ENCODE measurements around the gene SLC25A25. TPM values are rescaled to one million over a fixed set of nuclear protein-coding genes. Genes with fewer than 3 reads are reported as not detected.
A peak's percentile ranks its signal among the peaks of the same experiment; 100 is the strongest.

The SLC25A25 gene
- total RNA-seq, 2 donors from 2014 or later: 30.1 to 33.9 TPM

DNA sequence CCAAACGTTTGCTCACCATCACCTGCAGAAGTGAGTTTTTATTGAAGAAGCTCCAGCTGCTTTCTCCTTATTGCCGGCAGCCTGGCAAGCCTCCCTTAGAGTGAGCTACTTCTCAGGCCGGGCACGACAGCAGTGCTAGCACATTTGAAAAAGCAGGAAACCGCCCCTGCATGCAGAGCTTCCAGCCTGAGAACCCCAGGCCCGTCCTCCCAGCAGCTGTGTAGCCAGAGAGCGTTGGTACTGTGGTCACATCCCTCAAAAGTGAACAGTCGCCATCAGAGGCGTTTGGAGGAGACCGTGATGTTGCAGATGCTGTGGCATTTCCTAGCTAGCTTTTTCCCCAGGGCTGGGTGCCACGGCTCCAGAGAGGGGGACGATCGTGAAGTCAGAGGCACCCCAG, 23.5 kb downstream of the SLC25A25 start:
- H3K9me3 ChIP-seq: no peaks in the 10 kb centered on the region
- no peak for DNase-seq (ENCODE audit: low spot score)
- H3K4me1 ChIP-seq (ENCODE audit: control insufficient read depth in 1 of 2, low read depth in 2 of 2): peaks cover 27 to 50% of the 10 kb centered on the region in 2 donors
- TF ChIP-seq, protein P1, sequence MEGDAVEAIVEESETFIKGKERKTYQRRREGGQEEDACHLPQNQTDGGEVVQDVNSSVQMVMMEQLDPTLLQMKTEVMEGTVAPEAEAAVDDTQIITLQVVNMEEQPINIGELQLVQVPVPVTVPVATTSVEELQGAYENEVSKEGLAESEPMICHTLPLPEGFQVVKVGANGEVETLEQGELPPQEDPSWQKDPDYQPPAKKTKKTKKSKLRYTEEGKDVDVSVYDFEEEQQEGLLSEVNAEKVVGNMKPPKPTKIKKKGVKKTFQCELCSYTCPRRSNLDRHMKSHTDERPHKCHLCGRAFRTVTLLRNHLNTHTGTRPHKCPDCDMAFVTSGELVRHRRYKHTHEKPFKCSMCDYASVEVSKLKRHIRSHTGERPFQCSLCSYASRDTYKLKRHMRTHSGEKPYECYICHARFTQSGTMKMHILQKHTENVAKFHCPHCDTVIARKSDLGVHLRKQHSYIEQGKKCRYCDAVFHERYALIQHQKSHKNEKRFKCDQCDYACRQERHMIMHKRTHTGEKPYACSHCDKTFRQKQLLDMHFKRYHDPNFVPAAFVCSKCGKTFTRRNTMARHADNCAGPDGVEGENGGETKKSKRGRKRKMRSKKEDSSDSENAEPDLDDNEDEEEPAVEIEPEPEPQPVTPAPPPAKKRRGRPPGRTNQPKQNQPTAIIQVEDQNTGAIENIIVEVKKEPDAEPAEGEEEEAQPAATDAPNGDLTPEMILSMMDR (IDR thresholded peaks at IDR 0.05): no peak
- H3K36me3 ChIP-seq: no peaks in the 10 kb centered on the region
- no peaks in the 10 kb centered on the region for H3K27me3 ChIP-seq (replicated peaks; ENCODE audit: insufficient read depth)
- ATAC-seq (ENCODE audit: insufficient number of reproducible peaks, low FRiP score, low read depth): no peak
- H3K4me3 ChIP-seq: peak overlapping the region; percentile 39
- peak overlapping the region; percentile 88 to 94 for H3K27ac ChIP-seq

DNA sequence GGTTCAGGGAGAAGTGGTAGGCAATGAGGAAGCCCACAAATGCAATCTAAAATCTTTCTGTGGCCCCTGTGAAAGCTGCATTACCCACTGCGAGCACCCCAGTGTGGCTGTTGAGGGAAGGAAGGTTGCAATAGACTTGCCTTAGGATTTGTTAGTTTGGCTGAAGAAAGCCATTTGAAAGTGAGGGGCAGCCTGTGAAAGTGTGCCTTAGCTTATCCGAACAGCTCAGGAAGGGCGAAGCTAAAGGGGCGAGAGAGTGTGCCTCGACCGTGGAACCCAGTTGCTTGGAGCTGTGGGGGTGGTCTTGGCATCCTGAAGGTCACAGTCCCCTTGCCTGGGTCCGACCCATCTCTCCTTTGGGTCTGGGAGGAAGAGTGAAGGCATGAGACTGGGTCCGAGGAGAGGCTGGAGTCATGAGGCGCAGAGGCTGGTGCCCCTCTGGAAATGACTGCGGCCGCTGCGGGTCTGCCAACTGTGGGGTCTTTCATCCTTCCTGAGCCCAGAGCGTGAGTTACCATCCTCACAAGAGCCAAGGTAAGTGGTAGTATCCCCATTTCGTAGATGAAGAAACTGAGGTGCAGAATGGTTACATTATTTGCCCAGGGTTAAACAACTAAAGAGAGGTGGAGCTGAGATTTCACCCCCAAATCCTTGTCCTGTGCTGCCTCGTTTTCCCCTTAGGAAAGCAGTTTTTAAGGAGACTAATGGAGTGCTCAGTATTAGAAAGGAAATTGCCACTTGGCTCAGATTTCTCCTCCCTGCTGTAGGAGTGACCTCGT, 24.4 kb downstream of the SLC25A25 start:
- H3K4me1 ChIP-seq (ENCODE audit: control insufficient read depth in 1 of 2, low read depth in 2 of 2): peaks cover 28 to 57% of the 10 kb centered on the region in 2 donors
- ATAC-seq (ENCODE audit: insufficient number of reproducible peaks, low FRiP score, low read depth) (no peak), DNase-seq (ENCODE audit: low spot score) (no peak)
- no peaks in the 10 kb centered on the region for H3K36me3 ChIP-seq
- H3K4me3 ChIP-seq: no peak overlapping the region
- TF ChIP-seq, protein P1 (IDR thresholded peaks at IDR 0.05): no peak
- no peaks in the 10 kb centered on the region for H3K27me3 ChIP-seq (replicated peaks; ENCODE audit: insufficient read depth)
- peak overlapping the region; percentile 88 to 94 for H3K27ac ChIP-seq
- H3K9me3 ChIP-seq: no peaks in the 10 kb centered on the region

DNA sequence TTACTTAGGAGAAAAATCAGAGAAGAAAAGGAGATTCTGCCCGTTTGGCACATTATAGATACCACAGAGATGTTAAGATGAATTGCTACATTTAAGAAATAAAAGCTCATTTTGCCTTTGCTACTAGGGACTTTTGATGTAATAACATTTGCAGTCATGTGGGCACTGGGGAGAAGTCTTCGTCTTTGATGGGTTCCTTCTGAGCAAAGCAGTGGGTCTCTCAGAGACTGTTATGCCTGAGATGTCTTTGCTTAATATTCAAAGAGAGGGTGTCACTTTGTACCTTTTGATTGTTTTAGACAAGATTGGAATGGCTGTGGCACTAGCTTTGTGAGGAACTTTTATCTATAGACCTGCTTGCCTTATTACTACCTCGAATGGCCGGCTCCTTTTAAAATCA, 25.0 kb downstream of the SLC25A25 start:
- H3K4me3 ChIP-seq: no peak overlapping the region
- DNase-seq (ENCODE audit: low spot score) (no peak), ATAC-seq (ENCODE audit: insufficient number of reproducible peaks, low FRiP score, low read depth) (no peak)
- TF ChIP-seq, protein P1 (IDR thresholded peaks at IDR 0.05): no peak
- H3K27me3 ChIP-seq (replicated peaks; ENCODE audit: insufficient read depth): no peaks in the 10 kb centered on the region
- H3K9me3 ChIP-seq: no peaks in the 10 kb centered on the region
- H3K4me1 ChIP-seq (ENCODE audit: control insufficient read depth in 1 of 2, low read depth in 2 of 2): peaks cover 30 to 63% of the 10 kb centered on the region in 2 donors
- H3K36me3 ChIP-seq: no peaks in the 10 kb centered on the region
- peak overlapping the region; percentile 88 to 94 for H3K27ac ChIP-seq

DNA sequence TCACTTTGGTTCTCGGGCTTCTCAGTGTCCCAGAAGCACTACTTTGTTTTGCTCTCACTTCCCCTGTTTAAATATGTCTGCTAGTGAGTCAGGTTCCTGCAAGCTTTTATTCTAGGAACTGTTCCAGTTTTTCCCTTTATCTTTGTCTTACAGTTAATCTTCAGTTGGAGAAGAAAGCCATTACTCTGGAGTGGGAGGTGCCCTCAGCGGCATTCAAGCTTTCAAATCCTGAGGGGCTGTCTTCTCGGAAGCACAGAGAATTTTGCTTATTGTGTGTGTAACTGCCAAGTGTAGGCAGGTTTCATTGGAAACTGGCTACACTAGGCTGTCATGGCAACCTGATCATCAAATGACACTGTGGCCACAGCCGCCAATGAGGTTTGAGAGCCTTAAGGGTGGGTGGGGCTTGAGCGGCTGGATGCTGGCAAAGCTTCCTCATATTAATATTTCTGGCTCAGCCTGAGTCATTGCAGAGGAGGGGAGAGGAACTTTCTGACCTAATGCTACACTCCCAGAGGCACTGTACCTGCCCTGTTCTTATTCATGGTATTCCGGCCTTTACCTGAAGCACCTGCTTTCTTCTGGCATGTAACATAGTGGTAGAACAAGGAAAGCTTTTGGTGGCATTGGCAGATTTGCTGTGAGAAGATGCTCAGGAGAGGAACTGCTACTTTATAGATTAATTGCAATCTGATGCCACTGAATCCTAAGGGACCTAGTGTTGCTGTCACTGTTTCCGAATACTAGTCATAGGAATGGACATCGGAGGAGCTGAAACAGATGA, 26.3 kb downstream of the SLC25A25 start:
- Histone ChIP-seq H3K4me3 (peak overlapping the region; percentile 61), H3K4me1 (ENCODE audit: control insufficient read depth in 1 of 2, low read depth in 2 of 2) (peaks cover 33 to 72% of the 10 kb centered on the region in 2 donors), H3K36me3 (no peaks in the 10 kb centered on the region), H3K27ac (peak overlapping the region; percentile 88 to 94), H3K9me3 (no peaks in the 10 kb centered on the region), H3K27me3 (replicated peaks; ENCODE audit: insufficient read depth) (no peaks in the 10 kb centered on the region)
- DNase-seq (ENCODE audit: low spot score) (peak; percentile 91), ATAC-seq (ENCODE audit: insufficient number of reproducible peaks, low FRiP score, low read depth) (peak; percentile 75)
- TF ChIP-seq, protein P1 (IDR thresholded peaks at IDR 0.05): no peak

DNA sequence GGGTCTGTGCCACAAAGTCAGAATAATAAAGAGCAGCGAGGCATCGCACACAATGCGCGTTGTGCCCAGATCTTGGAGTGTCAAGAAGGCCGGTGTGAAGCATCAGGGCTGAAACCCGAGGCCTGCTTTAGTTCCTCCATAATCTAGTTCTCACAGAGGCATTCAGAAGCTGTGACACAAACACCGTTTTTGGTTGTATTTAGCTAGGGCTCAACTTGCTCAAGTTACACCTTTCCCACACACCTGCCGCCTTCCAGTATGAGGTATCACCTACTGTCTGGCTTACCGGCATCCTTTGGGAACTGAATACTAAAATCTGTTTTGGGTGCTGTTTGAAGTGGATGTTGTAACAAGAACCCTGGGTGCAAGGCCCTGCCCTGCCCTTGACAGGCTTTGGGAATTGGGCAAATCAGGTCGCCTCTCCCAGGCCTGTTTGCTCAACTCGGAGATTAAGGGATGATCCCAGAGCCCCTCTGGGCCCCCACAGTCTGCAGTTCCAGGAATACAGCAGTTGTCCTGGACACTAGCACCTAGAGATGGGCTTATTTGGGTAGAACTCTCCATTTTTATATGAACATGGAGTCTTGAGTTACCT, 27.0 kb downstream of the SLC25A25 start:
- TF ChIP-seq, protein P1 (IDR thresholded peaks at IDR 0.05): no peak
- no peak overlapping the region for H3K4me3 ChIP-seq
- H3K4me1 ChIP-seq (ENCODE audit: control insufficient read depth in 1 of 2, low read depth in 2 of 2): peaks cover 40 to 79% of the 10 kb centered on the region in 2 donors
- no peaks in the 10 kb centered on the region for H3K9me3 ChIP-seq
- DNase-seq (ENCODE audit: low spot score) (no peak), ATAC-seq (ENCODE audit: insufficient number of reproducible peaks, low FRiP score, low read depth) (no peak)
- peak overlapping the region; percentile 88 to 94 for H3K27ac ChIP-seq
- H3K36me3 ChIP-seq: no peaks in the 10 kb centered on the region
- H3K27me3 ChIP-seq (replicated peaks; ENCODE audit: insufficient read depth): no peaks in the 10 kb centered on the region
